H1 (cell line): ENCODE results near the gene AP3S1. TPM values are rescaled to one million over a fixed set of nuclear protein-coding genes. Genes with fewer than 3 reads are reported as not detected.

Experiments used
- CTCF ChIA-PET: fragments of 300-600 bp; sonication (Branson Sonifier 250); formaldehyde crosslinking; loops from one replicate; lab custom pipeline; 2021; ENCODE audit not compliant: partially characterized antibody; lab: Charles Lee
- POLR2A ChIA-PET: fragments of 300-600 bp; sonication (Branson Sonifier 250); formaldehyde crosslinking; loops from one replicate; lab custom pipeline; 2021; ENCODE audit warnings: inconsistent platforms; ENCODE audit not compliant: partially characterized antibody; lab: Charles Lee
- DNase-seq, 2 experiments: peaks; one replicate each; pipeline versions ENCODE4 v3.0.0 to v3.0.0-alpha.2; 2010 to 2022; ENCODE audit warnings: low spot score in 2 of 2, low read depth in 1 of 2, mixed read lengths in 1 of 2
- FAIRE-seq: peaks from 2 replicates; lab custom pipeline; 2011; peaks lifted over from hg19 to GRCh38; lab: Jason Lieb, UNC
- H2AFZ ChIP-seq: 2 replicates; pipeline ENCODE4 v1.8.1; 2012; ENCODE audit warnings: low read length, inconsistent platforms
- H2AK5ac ChIP-seq: 2 replicates; pipeline ENCODE4 v1.6.1; 2013; ENCODE audit warnings: low read depth, low read length
- H2BK120ac ChIP-seq: replicated peaks from 2 replicates; pipeline ENCODE3; 2013; ENCODE audit warnings: low read depth, low read length, inconsistent platforms
- H2BK12ac ChIP-seq: 2 replicates; pipeline ENCODE4 v1.6.1; 2013; ENCODE audit warnings: low read depth, low read length
- H2BK15ac ChIP-seq: 2 replicates; pipeline ENCODE4 v1.6.1; 2013; ENCODE audit warnings: low read length
- H2BK20ac ChIP-seq: 2 replicates; pipeline ENCODE4 v1.6.1; 2013; ENCODE audit warnings: low read length
- H2BK5ac ChIP-seq: 2 replicates; pipeline ENCODE4 v1.6.1; 2013; ENCODE audit warnings: low read depth, low read length
- H3K14ac ChIP-seq: 2 replicates; pipeline ENCODE4 v1.6.1; 2013; ENCODE audit warnings: inconsistent platforms; ENCODE audit not compliant: insufficient read length
- H3K18ac ChIP-seq: 2 replicates; pipeline ENCODE4 v1.6.1; 2013; ENCODE audit warnings: low read length; ENCODE audit errors: extremely low read depth
- H3K23ac ChIP-seq: 2 replicates; pipeline ENCODE4 v1.6.1; 2013; ENCODE audit warnings: inconsistent platforms; ENCODE audit not compliant: insufficient read length
- H3K23me2 ChIP-seq: 2 replicates; pipeline ENCODE4 v1.6.1; 2013; ENCODE audit warnings: low read depth, low read length
- H3K27ac ChIP-seq: 2 replicates; pipeline ENCODE4 v1.6.1; 2011; ENCODE audit warnings: low read depth, low read length, inconsistent platforms
- H3K27me3 ChIP-seq, 4 experiments: replicated peaks in 1 of 4; 1 replicate in 1 of 4; 2 replicates in 3 of 4; pipeline versions ENCODE4 v1.6.1 to v1.8.1; 2011 to 2013; ENCODE audit warnings: low read length in 3 of 4, mild to moderate bottlenecking in 3 of 4, inconsistent platforms in 2 of 4, mixed read lengths in 2 of 4, moderate library complexity in 1 of 4; ENCODE audit not compliant: control insufficient read depth in 3 of 4, insufficient read depth in 3 of 4; ENCODE audit errors: extremely low read depth in 1 of 4
- H3K36me3 ChIP-seq, 4 experiments: 2 replicates each; pipeline versions ENCODE4 v1.6.1 to v1.8.1; 2011 to 2013; ENCODE audit warnings: mild to moderate bottlenecking in 4 of 4, low read length in 3 of 4, moderate library complexity in 2 of 4, control low read depth in 1 of 4, inconsistent platforms in 1 of 4; ENCODE audit not compliant: insufficient read depth in 4 of 4, control insufficient read depth in 2 of 4
- H3K4ac ChIP-seq: replicated peaks from 2 replicates; pipeline ENCODE3; 2013; ENCODE audit warnings: low read length, low read depth, mixed read lengths, inconsistent platforms; ENCODE audit not compliant: insufficient read length
- H3K4me1 ChIP-seq, 4 experiments: replicated peaks in 1 of 4; 1 replicate in 1 of 4; 2 replicates in 3 of 4; pipeline versions ENCODE4 v1.6.1 to v1.8.1; 2011 to 2013; ENCODE audit warnings: low read length in 3 of 4, inconsistent platforms in 2 of 4, mixed read lengths in 1 of 4; ENCODE audit not compliant: insufficient read depth in 4 of 4, control insufficient read depth in 3 of 4
- H3K4me2 ChIP-seq, 2 experiments: 2 replicates each; pipeline versions ENCODE4 v1.6.1 to v1.8.1; 2011 to 2013; ENCODE audit warnings: low read depth in 2 of 2, low read length in 2 of 2, control low read depth in 1 of 2, inconsistent platforms in 1 of 2, mild to moderate bottlenecking in 1 of 2; ENCODE audit not compliant: insufficient read depth in 1 of 2
- H3K4me3 ChIP-seq, 4 experiments: fragments of 200-600, 300-600 bp in 1 of 4; sonication (generic), shearing (Covaris generic), sonication (Bioruptor Twin) in 1 of 4; 2 replicates each; pipeline versions ENCODE4 v1.5.1 to v1.8.1; 2011 to 2016; ENCODE audit warnings: low read length in 4 of 4, low read depth in 3 of 4, control low read depth in 2 of 4, inconsistent platforms in 2 of 4, mild to moderate bottlenecking in 2 of 4, mixed read lengths in 1 of 4, moderate library complexity in 1 of 4; ENCODE audit not compliant: insufficient read depth in 2 of 4; ENCODE audit errors: extremely low read depth in 1 of 4
- H3K56ac ChIP-seq: replicated peaks from 2 replicates; pipeline ENCODE3; 2013; ENCODE audit warnings: low read depth, mild to moderate bottlenecking, mixed read lengths, low read length, inconsistent platforms; ENCODE audit not compliant: insufficient read length
- H3K79me1 ChIP-seq: 2 replicates; pipeline ENCODE4 v1.6.1; 2013; ENCODE audit warnings: low read depth, low read length, control low read depth
- H3K79me2 ChIP-seq, 2 experiments: 2 replicates each; pipeline versions ENCODE4 v1.6.1 to v1.8.1; 2012 to 2013; ENCODE audit warnings: low read length in 2 of 2, mild to moderate bottlenecking in 2 of 2, inconsistent platforms in 1 of 2; ENCODE audit not compliant: insufficient read depth in 2 of 2, control insufficient read depth in 1 of 2
- H3K9ac ChIP-seq, 4 experiments: replicated peaks in 1 of 4; 1 replicate in 1 of 4; 2 replicates in 3 of 4; pipeline versions ENCODE4 v1.6.1 to v1.8.1; 2011 to 2013; ENCODE audit warnings: low read depth in 3 of 4, low read length in 3 of 4, control low read depth in 2 of 4, mild to moderate bottlenecking in 2 of 4, moderate library complexity in 2 of 4, inconsistent platforms in 1 of 4; ENCODE audit errors: extremely low read depth in 1 of 4
- H3K9me3 ChIP-seq, 2 experiments: 2 replicates each; pipeline versions ENCODE4 v1.6.1 to v1.8.1; 2012 to 2013; ENCODE audit warnings: mild to moderate bottlenecking in 2 of 2, moderate library complexity in 2 of 2, control low read depth in 1 of 2, inconsistent platforms in 1 of 2, low read depth in 1 of 2, low read length in 1 of 2, mixed read lengths in 1 of 2; ENCODE audit not compliant: insufficient read depth in 2 of 2
- H4K20me1 ChIP-seq, 2 experiments: replicated peaks in 1 of 2; 2 replicates each; pipeline versions ENCODE3 to v1.8.1; 2011 to 2013; ENCODE audit warnings: inconsistent platforms in 2 of 2, low read length in 2 of 2, mild to moderate bottlenecking in 1 of 2; ENCODE audit not compliant: insufficient read depth in 2 of 2, control insufficient read depth in 1 of 2
- H4K5ac ChIP-seq: 2 replicates; pipeline ENCODE4 v1.6.1; 2013; ENCODE audit warnings: low read length, low read depth, mixed read lengths, inconsistent platforms; ENCODE audit not compliant: insufficient read length
- H4K8ac ChIP-seq: 2 replicates; pipeline ENCODE4 v1.8.0; 2013; ENCODE audit warnings: mild to moderate bottlenecking, moderate library complexity, low read length, inconsistent platforms; ENCODE audit not compliant: insufficient read depth; ENCODE audit errors: extremely low read depth
- H4K91ac ChIP-seq: replicated peaks from 2 replicates; pipeline ENCODE3; 2013; ENCODE audit warnings: low read length, mixed read lengths, inconsistent platforms; ENCODE audit not compliant: insufficient read length
- EZH2 ChIP-seq: fragments of 200-600 bp; sonication (generic); IDR thresholded peaks from 2 replicates; pipeline ENCODE4 v1.7.1; 2012; ENCODE audit warnings: low read depth, mild to moderate bottlenecking, moderate library complexity, low read length, inconsistent platforms; ENCODE audit not compliant: severe bottlenecking
- KDM5A ChIP-seq: fragments of 200-600 bp; IDR thresholded peaks from 2 replicates; pipeline ENCODE4 v1.7.1; 2012; ENCODE audit warnings: mild to moderate bottlenecking, low read length, inconsistent platforms, mixed read lengths
- POU5F1 ChIP-seq: IDR thresholded peaks from 2 replicates; pipeline ENCODE4 v1.6.1; 2011; ENCODE audit warnings: low read depth, mild to moderate bottlenecking, low read length, moderate library complexity
- RNF2 ChIP-seq: fragments of 200-900, 300-1000 bp; sonication (generic); IDR thresholded peaks from 2 replicates; pipeline ENCODE4 v1.7.1; 2016; ENCODE audit warnings: borderline replicate concordance, low read depth, mild to moderate bottlenecking, antibody characterized with exemption, low read length; ENCODE audit not compliant: poor library complexity, severe bottlenecking; ENCODE audit errors: missing control alignments
- TAF7 ChIP-seq: optimal IDR thresholded peaks from 2 replicates; pipeline ENCODE3; 2011; ENCODE audit warnings: low read depth, mild to moderate bottlenecking, inconsistent platforms, low read length, moderate library complexity, borderline replicate concordance
- WGBS, 2 experiments: shearing (Covaris generic) in 1 of 2; methylation state at CpG; one replicate each; pipeline versions ENCODE4 v1.1.6 to v1.1.7; 2013 to 2015; ENCODE audit warnings: low lambda C conversion rate in 2 of 2, mixed read lengths in 2 of 2, inconsistent platforms in 1 of 2, low coverage in 1 of 2, missing lambda C conversion rate in 1 of 2; ENCODE audit not compliant: insufficient replicate concordance in 2 of 2, insufficient coverage in 1 of 2, insufficient read length in 1 of 2; ENCODE audit errors: extremely low coverage in 1 of 2, missing lambda C conversion rate in 1 of 2; 5-methylcytosine and 5-hydroxymethylcytosine counted together
- polyA plus RNA-seq, 7 experiments: library from polyadenylated mRNA; depleted of rRNA in 3 of 7; stranded (reverse) in 5 of 7; unstranded in 2 of 7; fragments of >200 nt in 5 of 7; fragments of 200-250 nt in 2 of 7; gene quantifications; 1 replicate in 5 of 7; 2 replicates in 1 of 7; 4 replicates in 1 of 7; pipeline versions ENCODE4 v1.2.1 to v1.2.3, GENCODE V29; 2011 to 2013; ENCODE audit warnings: missing spikeins in 2 of 7, mixed read lengths in 2 of 7
- total RNA-seq: library from RNA; stranded (reverse); fragmentation: NEBNext Ultra II Directional; extraction: Animal tissue kit (Norgen Biotek cat#: 25700); gene quantifications from 2 replicates; pipeline ENCODE4 v1.2.1, GENCODE V29; 2021
- TF ChIP-seq, protein P1 (sequence below), 3 experiments: IDR thresholded peaks; 1 replicate in 2 of 3; 2 replicates in 1 of 3; pipeline versions ENCODE4 v1.5.1 to v1.6.1; 2011; ENCODE audit warnings: low read length in 3 of 3, mild to moderate bottlenecking in 3 of 3, inconsistent platforms in 2 of 3, low read depth in 1 of 3, moderate library complexity in 1 of 3; ENCODE audit not compliant: insufficient read depth in 1 of 3; ENCODE audit errors: control extremely low read depth in 1 of 3
- TF ChIP-seq, protein P2 (sequence below): IDR thresholded peaks from 2 replicates; pipeline ENCODE4 v1.6.1; 2012; ENCODE audit warnings: low read length, inconsistent platforms
- TF ChIP-seq, protein P3 (sequence below): IDR thresholded peaks from 2 replicates; pipeline ENCODE4 v1.6.1; 2012; ENCODE audit warnings: inconsistent platforms

AP3S1 gene
- total and polyA plus RNA-seq, 2 of the 8 experiments (the other 6 are each of a cell fraction or from before 2014, with no cell fraction given) = 26.6 to 72.7 TPM

DNA sequence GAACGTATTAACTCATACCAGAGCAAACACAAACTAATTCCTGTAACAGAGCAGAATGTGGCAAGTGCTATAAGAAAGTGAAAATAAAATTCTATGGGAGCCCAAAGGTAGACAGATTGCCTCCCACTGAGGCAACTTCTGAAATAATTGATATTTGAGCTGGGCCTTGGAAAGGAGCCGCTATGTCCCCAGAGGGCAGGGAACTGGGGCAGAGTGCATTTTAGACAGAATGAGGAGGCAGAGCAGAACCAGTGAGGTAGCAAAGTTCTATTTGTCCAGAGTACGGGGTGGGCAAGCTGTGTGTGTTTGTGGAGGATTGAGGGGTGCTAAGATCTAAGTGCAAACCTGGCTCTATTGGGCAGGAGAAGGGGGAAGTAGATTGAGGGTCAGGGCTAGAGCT, 45.1 kb upstream of the AP3S1 start:
- no peaks in the 10 kb centered on the region for H3K27me3 ChIP-seq
- H3K4me2 ChIP-seq = no peak overlapping the region
- no peaks in the 10 kb centered on the region for H3K79me1 ChIP-seq
- H2BK15ac ChIP-seq = no peak overlapping the region
- H3K14ac ChIP-seq = no peak overlapping the region
- POLR2A ChIA-PET = no interaction called here
- no peaks in the 10 kb centered on the region for H3K36me3 ChIP-seq
- H2BK20ac ChIP-seq = no peak overlapping the region
- no peaks in the 10 kb centered on the region for H3K9me3 ChIP-seq
- H3K23me2 ChIP-seq = no peaks in the 10 kb centered on the region; the same call in 1 of the 2 replicates
- no peak overlapping the region for H4K91ac ChIP-seq
- H4K8ac ChIP-seq = no peak overlapping the region
- H3K4me1 ChIP-seq = no peaks in the 10 kb centered on the region
- no peak overlapping the region for H2BK120ac ChIP-seq
- no peak overlapping the region for H3K4me3 ChIP-seq
- no peak overlapping the region for H3K27ac ChIP-seq
- no peaks in the 10 kb centered on the region for H3K79me2 ChIP-seq
- H3K9ac ChIP-seq = no peak overlapping the region
- CTCF ChIA-PET = interaction anchor here (1.2 to 1.3 kb wide), 2 partner anchors 27 to 34 kb away, joined by 3 read pairs; no protein-coding TSS in a partner anchor
- no peak overlapping the region for H3K23ac ChIP-seq
- no peak overlapping the region for H3K4ac ChIP-seq
- no peak overlapping the region for H2BK5ac ChIP-seq
- 96% methylated on average over 3 of the region's 3 CpGs; no CpG with 5 or more reads in 1 of the 2 experiments for WGBS, 2 experiments
- no peak overlapping the region for H3K56ac ChIP-seq
- no peak overlapping the region for H4K5ac ChIP-seq
- no peaks in the 10 kb centered on the region for H4K20me1 ChIP-seq
- no peak for DNase-seq
- no peak overlapping the region for H2AFZ ChIP-seq
- FAIRE-seq = no peak
- no peak overlapping the region for H2BK12ac ChIP-seq
- no peak overlapping the region for H3K18ac ChIP-seq
- no peak overlapping the region for H2AK5ac ChIP-seq
- TF ChIP-seq KDM5A (no peak), POU5F1 (no peak), RNF2 (no peak), EZH2 (no peak), TAF7 (no peak)
- TF ChIP-seq, protein P1, sequence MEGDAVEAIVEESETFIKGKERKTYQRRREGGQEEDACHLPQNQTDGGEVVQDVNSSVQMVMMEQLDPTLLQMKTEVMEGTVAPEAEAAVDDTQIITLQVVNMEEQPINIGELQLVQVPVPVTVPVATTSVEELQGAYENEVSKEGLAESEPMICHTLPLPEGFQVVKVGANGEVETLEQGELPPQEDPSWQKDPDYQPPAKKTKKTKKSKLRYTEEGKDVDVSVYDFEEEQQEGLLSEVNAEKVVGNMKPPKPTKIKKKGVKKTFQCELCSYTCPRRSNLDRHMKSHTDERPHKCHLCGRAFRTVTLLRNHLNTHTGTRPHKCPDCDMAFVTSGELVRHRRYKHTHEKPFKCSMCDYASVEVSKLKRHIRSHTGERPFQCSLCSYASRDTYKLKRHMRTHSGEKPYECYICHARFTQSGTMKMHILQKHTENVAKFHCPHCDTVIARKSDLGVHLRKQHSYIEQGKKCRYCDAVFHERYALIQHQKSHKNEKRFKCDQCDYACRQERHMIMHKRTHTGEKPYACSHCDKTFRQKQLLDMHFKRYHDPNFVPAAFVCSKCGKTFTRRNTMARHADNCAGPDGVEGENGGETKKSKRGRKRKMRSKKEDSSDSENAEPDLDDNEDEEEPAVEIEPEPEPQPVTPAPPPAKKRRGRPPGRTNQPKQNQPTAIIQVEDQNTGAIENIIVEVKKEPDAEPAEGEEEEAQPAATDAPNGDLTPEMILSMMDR (IDR thresholded peaks at IDR 0.05; ENCODE audit: control extremely low read depth in 1 of 3, insufficient read depth in 1 of 3, low read depth in 1 of 3, low read length in 3 of 3) = no peak
- TF ChIP-seq, protein P2, sequence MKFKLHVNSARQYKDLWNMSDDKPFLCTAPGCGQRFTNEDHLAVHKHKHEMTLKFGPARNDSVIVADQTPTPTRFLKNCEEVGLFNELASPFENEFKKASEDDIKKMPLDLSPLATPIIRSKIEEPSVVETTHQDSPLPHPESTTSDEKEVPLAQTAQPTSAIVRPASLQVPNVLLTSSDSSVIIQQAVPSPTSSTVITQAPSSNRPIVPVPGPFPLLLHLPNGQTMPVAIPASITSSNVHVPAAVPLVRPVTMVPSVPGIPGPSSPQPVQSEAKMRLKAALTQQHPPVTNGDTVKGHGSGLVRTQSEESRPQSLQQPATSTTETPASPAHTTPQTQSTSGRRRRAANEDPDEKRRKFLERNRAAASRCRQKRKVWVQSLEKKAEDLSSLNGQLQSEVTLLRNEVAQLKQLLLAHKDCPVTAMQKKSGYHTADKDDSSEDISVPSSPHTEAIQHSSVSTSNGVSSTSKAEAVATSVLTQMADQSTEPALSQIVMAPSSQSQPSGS = no peak
- TF ChIP-seq, protein P3, sequence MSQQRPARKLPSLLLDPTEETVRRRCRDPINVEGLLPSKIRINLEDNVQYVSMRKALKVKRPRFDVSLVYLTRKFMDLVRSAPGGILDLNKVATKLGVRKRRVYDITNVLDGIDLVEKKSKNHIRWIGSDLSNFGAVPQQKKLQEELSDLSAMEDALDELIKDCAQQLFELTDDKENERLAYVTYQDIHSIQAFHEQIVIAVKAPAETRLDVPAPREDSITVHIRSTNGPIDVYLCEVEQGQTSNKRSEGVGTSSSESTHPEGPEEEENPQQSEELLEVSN = no peak
